ENCODE measurements around the gene MACROD1.

The MACROD1 gene

DNA sequence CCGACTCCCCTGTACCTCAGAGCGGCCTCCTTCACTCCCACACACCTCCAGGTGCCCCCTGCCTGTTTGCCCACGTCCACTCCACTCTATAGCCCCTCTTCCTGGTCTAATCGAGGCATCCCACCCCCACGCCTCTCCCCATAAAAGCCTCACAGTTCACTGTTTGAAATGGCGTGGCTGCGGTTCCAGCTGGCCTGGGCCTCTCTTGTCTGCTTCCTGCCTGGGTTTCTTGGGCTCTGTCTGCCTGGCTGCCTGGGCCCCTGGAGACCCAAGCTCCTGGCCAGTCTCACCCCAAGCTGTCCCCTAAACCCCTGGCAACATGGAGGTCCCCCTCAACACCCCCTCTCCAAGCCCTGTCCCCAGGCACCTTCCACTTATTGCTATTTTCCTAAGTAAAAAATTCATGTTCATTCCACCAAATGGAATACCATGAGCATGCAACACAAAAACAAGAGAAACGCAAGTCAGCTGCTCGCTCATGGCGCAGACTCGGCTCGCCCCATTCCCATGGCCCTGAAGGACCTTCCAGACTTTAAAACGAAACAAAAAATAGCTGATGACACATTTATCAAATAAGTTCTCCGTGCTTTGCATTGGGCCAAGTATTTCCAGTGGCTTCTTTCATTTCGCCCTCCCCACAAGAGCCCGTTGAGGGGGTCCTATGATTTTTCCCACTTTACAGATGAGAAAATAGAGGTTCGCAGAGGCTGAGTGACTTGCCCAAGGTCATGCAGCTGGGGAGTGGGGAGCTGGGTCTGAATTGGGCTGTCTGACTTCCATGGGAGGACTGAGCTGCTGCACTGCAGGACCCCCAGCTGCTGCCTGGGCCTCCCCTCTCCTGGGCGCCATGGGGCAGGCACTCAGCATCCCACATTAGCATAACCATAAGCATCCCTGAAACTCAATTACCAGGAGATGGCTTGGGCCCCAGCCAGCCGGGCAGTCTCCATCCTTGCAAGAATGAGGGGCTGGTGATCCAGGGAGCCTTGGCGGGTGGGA, 141.9 kb downstream of the MACROD1 start:
- H3K27ac ChIP-seq (ENCODE audit: low read depth, low read length), result no peak overlapping the region
- no peaks in the 10 kb centered on the region for H3K36me3 ChIP-seq (ENCODE audit: control insufficient read depth in 1 of 2, insufficient read depth in 2 of 2, low read length in 2 of 2)
- H2AFZ ChIP-seq (ENCODE audit: insufficient read depth, low read length, poor library complexity), result no peak overlapping the region
- H3K79me1 ChIP-seq (ENCODE audit: low read length), result no peaks in the 10 kb centered on the region
- no peak overlapping the region for H3K9ac ChIP-seq (ENCODE audit: low read length)
- peaks cover 2% of the 10 kb centered on the region for H3K9me3 ChIP-seq (ENCODE audit: insufficient read depth, low read depth, low read length)
- H4K8ac ChIP-seq (ENCODE audit: low read depth, low read length), result no peak overlapping the region
- WGBS (ENCODE audit: extremely low coverage, insufficient coverage, insufficient read length), result no CpG with 5 or more reads among the region's 20 CpGs
- no peak overlapping the region for H3K23ac ChIP-seq (ENCODE audit: low read length)
- peaks cover 0 to 2% of the 10 kb centered on the region in 2 experiments for H3K4me1 ChIP-seq (ENCODE audit: control insufficient read depth in 1 of 2, insufficient read depth in 2 of 2, low read length in 2 of 2)
- H4K91ac ChIP-seq (ENCODE audit: low read depth, low read length), result no peak overlapping the region
- no peak overlapping the region for H3K4ac ChIP-seq (ENCODE audit: low read depth, low read length)
- DNase-seq, result no peak
- no peaks in the 10 kb centered on the region for H3K27me3 ChIP-seq (ENCODE audit: insufficient read depth, low read length)
- H3K4me2 ChIP-seq (ENCODE audit: low read length), result no peak overlapping the region
- no peak overlapping the region for H3K4me3 ChIP-seq (ENCODE audit: low read depth, low read length)
- H3K79me2 ChIP-seq (ENCODE audit: control insufficient read depth, insufficient read depth, low read length, poor library complexity), result no peaks in the 10 kb centered on the region
- no peak overlapping the region for H2BK120ac ChIP-seq (ENCODE audit: insufficient read depth, low read length, poor library complexity)
- H2BK12ac ChIP-seq (ENCODE audit: low read length), result no peak overlapping the region
- no peak overlapping the region for H4K12ac ChIP-seq (ENCODE audit: low read depth, low read length)
- H3K18ac ChIP-seq (ENCODE audit: low read length), result no peak overlapping the region
- no peak overlapping the region for H3K14ac ChIP-seq (ENCODE audit: low read length)
- no peak overlapping the region for H2AK5ac ChIP-seq (ENCODE audit: low read length)
- no peak overlapping the region for H2BK5ac ChIP-seq (ENCODE audit: low read depth, low read length, poor library complexity)

DNA sequence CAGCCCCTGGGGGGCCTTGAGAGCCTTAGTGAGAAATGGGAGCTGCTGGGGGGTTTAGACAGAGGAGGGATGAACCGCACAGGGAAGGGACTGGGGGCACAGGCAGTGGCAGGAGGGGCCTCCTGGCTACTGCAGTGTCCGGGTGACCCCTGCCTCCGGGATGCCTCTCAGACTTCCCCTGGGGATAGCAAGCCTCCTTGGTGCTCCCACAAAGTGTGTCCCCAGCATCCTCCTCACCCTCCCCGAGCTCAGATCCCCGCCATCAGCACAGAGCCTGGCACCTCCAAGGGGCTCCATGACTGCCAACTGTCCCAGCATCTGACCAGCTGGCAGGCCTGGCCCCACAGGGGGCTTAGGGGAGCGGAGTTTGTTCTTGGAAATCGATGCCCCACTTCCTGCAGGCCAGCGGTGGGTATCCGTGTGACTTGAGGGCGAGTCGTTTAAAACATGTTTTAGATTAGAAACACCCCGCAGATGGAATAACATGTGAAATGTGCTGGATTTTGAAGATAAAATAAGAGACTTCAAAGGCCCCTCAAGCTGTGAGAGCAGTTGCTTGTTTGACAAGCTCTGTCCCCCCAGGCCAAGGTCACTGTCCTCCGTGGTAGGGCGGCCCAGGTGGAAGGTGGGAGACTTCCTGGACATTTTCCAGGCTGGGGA, 143.7 kb downstream of the MACROD1 start:
- H2BK5ac ChIP-seq (ENCODE audit: low read depth, low read length, poor library complexity), result no peak overlapping the region
- H3K4ac ChIP-seq (ENCODE audit: low read depth, low read length), result no peak overlapping the region
- no peak overlapping the region for H2BK12ac ChIP-seq (ENCODE audit: low read length)
- no peak overlapping the region for H2BK120ac ChIP-seq (ENCODE audit: insufficient read depth, low read length, poor library complexity)
- no peaks in the 10 kb centered on the region for H3K79me2 ChIP-seq (ENCODE audit: control insufficient read depth, insufficient read depth, low read length, poor library complexity)
- no peaks in the 10 kb centered on the region for H3K4me1 ChIP-seq (ENCODE audit: control insufficient read depth in 1 of 2, insufficient read depth in 2 of 2, low read length in 2 of 2)
- H3K79me1 ChIP-seq (ENCODE audit: low read length), result no peaks in the 10 kb centered on the region
- H2AFZ ChIP-seq (ENCODE audit: insufficient read depth, low read length, poor library complexity), result no peak overlapping the region
- no CpG with 5 or more reads among the region's 14 CpGs for WGBS (ENCODE audit: extremely low coverage, insufficient coverage, insufficient read length)
- H3K18ac ChIP-seq (ENCODE audit: low read length), result no peak overlapping the region
- no peak for DNase-seq
- no peaks in the 10 kb centered on the region for H3K27me3 ChIP-seq (ENCODE audit: insufficient read depth, low read length)
- H3K9ac ChIP-seq (ENCODE audit: low read length), result no peak overlapping the region
- no peak overlapping the region for H3K14ac ChIP-seq (ENCODE audit: low read length)
- no peak overlapping the region for H2AK5ac ChIP-seq (ENCODE audit: low read length)
- H3K27ac ChIP-seq (ENCODE audit: low read depth, low read length), result no peak overlapping the region
- peaks cover 2% of the 10 kb centered on the region for H3K9me3 ChIP-seq (ENCODE audit: insufficient read depth, low read depth, low read length)
- H4K12ac ChIP-seq (ENCODE audit: low read depth, low read length), result no peak overlapping the region
- no peak overlapping the region for H3K23ac ChIP-seq (ENCODE audit: low read length)
- no peak overlapping the region for H4K91ac ChIP-seq (ENCODE audit: low read depth, low read length)
- H3K4me3 ChIP-seq (ENCODE audit: low read depth, low read length), result no peak overlapping the region
- H3K36me3 ChIP-seq (ENCODE audit: control insufficient read depth in 1 of 2, insufficient read depth in 2 of 2, low read length in 2 of 2), result no peaks in the 10 kb centered on the region
- no peak overlapping the region for H3K4me2 ChIP-seq (ENCODE audit: low read length)
- H4K8ac ChIP-seq (ENCODE audit: low read depth, low read length), result no peak overlapping the region

DNA sequence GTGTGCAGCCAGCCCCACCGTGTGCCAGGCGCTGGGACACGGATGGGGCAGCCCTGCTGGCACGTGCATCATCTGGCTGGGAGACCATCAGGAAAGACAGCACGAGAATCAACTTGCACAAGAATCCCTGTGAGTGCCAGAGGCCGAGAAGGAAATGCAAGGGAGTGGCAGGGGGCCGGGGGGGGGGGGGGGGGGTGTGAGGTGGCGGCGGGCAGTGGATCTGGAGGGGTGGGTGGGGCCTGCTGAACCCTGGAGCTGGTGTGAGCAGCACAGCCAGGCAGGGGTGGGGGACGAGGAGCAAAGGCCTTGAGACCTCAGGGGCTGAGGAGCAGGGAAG, 144.2 kb downstream of the MACROD1 start:
- H3K79me1 ChIP-seq (ENCODE audit: low read length), result no peaks in the 10 kb centered on the region
- no peak overlapping the region for H3K4ac ChIP-seq (ENCODE audit: low read depth, low read length)
- DNase-seq, result no peak
- no peak overlapping the region for H3K23ac ChIP-seq (ENCODE audit: low read length)
- H3K18ac ChIP-seq (ENCODE audit: low read length), result no peak overlapping the region
- no peaks in the 10 kb centered on the region for H3K79me2 ChIP-seq (ENCODE audit: control insufficient read depth, insufficient read depth, low read length, poor library complexity)
- no peak overlapping the region for H3K4me2 ChIP-seq (ENCODE audit: low read length)
- H3K9me3 ChIP-seq (ENCODE audit: insufficient read depth, low read depth, low read length), result peaks cover 2% of the 10 kb centered on the region
- no peak overlapping the region for H2AK5ac ChIP-seq (ENCODE audit: low read length)
- H4K12ac ChIP-seq (ENCODE audit: low read depth, low read length), result no peak overlapping the region
- no peak overlapping the region for H4K91ac ChIP-seq (ENCODE audit: low read depth, low read length)
- H2AFZ ChIP-seq (ENCODE audit: insufficient read depth, low read length, poor library complexity), result no peak overlapping the region
- no peak overlapping the region for H4K8ac ChIP-seq (ENCODE audit: low read depth, low read length)
- no peak overlapping the region for H3K14ac ChIP-seq (ENCODE audit: low read length)
- no peaks in the 10 kb centered on the region for H3K36me3 ChIP-seq (ENCODE audit: control insufficient read depth in 1 of 2, insufficient read depth in 2 of 2, low read length in 2 of 2)
- H3K9ac ChIP-seq (ENCODE audit: low read length), result no peak overlapping the region
- no CpG with 5 or more reads among the region's 10 CpGs for WGBS (ENCODE audit: extremely low coverage, insufficient coverage, insufficient read length)
- H3K27ac ChIP-seq (ENCODE audit: low read depth, low read length), result no peak overlapping the region
- H3K4me1 ChIP-seq (ENCODE audit: control insufficient read depth in 1 of 2, insufficient read depth in 2 of 2, low read length in 2 of 2), result no peaks in the 10 kb centered on the region
- no peak overlapping the region for H2BK5ac ChIP-seq (ENCODE audit: low read depth, low read length, poor library complexity)
- no peaks in the 10 kb centered on the region for H3K27me3 ChIP-seq (ENCODE audit: insufficient read depth, low read length)
- no peak overlapping the region for H2BK120ac ChIP-seq (ENCODE audit: insufficient read depth, low read length, poor library complexity)
- H2BK12ac ChIP-seq (ENCODE audit: low read length), result no peak overlapping the region
- no peak overlapping the region for H3K4me3 ChIP-seq (ENCODE audit: low read depth, low read length)

GRCh38 chr11:64020976-64021756, 144.7 kb downstream of the MACROD1 start:
- Histone ChIP-seq H3K27ac (ENCODE audit: low read depth, low read length) (no peak overlapping the region), H4K12ac (ENCODE audit: low read depth, low read length) (no peak overlapping the region), H3K14ac (ENCODE audit: low read length) (no peak overlapping the region), H3K4me1 (ENCODE audit: control insufficient read depth in 1 of 2, insufficient read depth in 2 of 2, low read length in 2 of 2) (no peaks in the 10 kb centered on the region), H3K79me1 (ENCODE audit: low read length) (no peaks in the 10 kb centered on the region), H3K4me2 (ENCODE audit: low read length) (no peak overlapping the region), H3K18ac (ENCODE audit: low read length) (no peak overlapping the region), H3K79me2 (ENCODE audit: control insufficient read depth, insufficient read depth, low read length, poor library complexity) (no peaks in the 10 kb centered on the region), H3K9me3 (ENCODE audit: insufficient read depth, low read depth, low read length) (peaks cover 2% of the 10 kb centered on the region), H3K4me3 (ENCODE audit: low read depth, low read length) (no peak overlapping the region), H2AK5ac (ENCODE audit: low read length) (no peak overlapping the region), H3K4ac (ENCODE audit: low read depth, low read length) (no peak overlapping the region), H3K36me3 (ENCODE audit: control insufficient read depth in 1 of 2, insufficient read depth in 2 of 2, low read length in 2 of 2) (no peaks in the 10 kb centered on the region), H3K23ac (ENCODE audit: low read length) (no peak overlapping the region), H2AFZ (ENCODE audit: insufficient read depth, low read length, poor library complexity) (no peak overlapping the region), H3K9ac (ENCODE audit: low read length) (no peak overlapping the region), H4K91ac (ENCODE audit: low read depth, low read length) (no peak overlapping the region), H2BK12ac (ENCODE audit: low read length) (no peak overlapping the region), H2BK120ac (ENCODE audit: insufficient read depth, low read length, poor library complexity) (no peak overlapping the region), H4K8ac (ENCODE audit: low read depth, low read length) (no peak overlapping the region), H3K27me3 (ENCODE audit: insufficient read depth, low read length) (no peaks in the 10 kb centered on the region), H2BK5ac (ENCODE audit: low read depth, low read length, poor library complexity) (no peak overlapping the region)
- no peak for DNase-seq
- WGBS (ENCODE audit: extremely low coverage, insufficient coverage, insufficient read length), result no CpG with 5 or more reads among the region's 22 CpGs

Measured in trophoblast cell (in vitro differentiated cells and primary cell).